Smooth muscle cell of the umbilical artery (primary cell): ENCODE results near the gene CCDC175. TPM values are rescaled to one million over a fixed set of nuclear protein-coding genes. Genes with fewer than 3 reads are reported as not detected.

Experiments used
- total RNA-seq: library from RNA; depleted of rRNA; stranded (reverse); fragments of >200 nt; gene quantifications from 2 replicates; pipeline ENCODE4 v1.2.3, GENCODE V29; 2014

Gene CCDC175
- not detected in 2 replicates for total RNA-seq

DNA sequence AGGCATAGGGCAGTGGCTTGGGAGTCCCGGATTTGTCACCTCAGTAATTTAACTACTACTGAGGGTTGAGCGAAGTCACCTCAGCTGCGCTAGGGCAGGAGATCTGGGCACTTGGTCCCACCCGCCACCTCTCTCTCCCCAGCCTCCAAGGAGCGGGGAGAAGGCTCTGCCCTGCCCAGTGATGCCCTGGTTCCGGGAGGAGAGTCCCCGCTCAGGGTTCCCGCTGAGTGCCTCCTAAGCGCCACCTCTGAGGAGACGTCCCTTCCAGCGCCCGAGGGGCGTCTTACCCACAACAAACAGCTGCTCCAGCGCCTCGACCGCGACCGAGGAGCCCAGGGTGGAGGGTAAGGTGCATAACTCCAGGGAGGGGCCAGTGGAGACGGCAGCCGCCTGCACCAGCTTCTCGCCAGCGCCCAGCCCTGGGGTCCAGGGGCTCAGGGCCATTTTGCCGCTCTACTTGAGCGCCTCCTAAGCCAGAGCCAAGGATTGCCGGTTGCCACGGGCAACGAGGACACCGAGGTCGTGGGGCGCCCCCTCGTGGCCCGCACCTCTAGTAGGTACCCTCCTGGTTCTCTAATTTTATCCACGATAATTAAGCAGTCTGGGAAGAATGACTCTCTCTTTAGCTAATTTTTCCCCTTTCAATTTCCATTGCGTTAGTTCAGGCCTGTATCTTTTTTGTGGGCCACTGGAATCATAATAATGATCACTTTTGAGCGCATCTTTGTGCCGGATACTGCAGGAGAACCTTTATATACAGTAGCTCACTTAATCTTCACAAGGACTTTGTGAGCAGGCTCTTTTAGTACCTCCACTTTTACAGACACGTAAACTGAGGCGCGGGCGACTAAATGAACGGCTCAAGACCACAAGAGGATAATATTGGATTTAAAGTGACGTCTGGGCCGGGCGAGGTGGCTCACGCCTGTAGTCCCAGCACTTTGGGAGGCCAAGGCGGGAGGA is at the start of gene CCDC175:
TSS of gene CCDC175 (minus strand) at position 481 of the 963 bp plus-strand sequence. CDS start at position 444, 37 bp downstream.

GRCh38 chr14:59483819-59484638 is 92.6 kb downstream of the CCDC175 start, which contains the start of the genes JKAMP and L3HYPDH:
Gene JKAMP (plus strand): TSS chr14:59484517. CDS start chr14:59484590, 73 bp downstream.
Gene L3HYPDH (minus strand): TSS chr14:59484408. CDS start chr14:59484316, 92 bp downstream.

DNA sequence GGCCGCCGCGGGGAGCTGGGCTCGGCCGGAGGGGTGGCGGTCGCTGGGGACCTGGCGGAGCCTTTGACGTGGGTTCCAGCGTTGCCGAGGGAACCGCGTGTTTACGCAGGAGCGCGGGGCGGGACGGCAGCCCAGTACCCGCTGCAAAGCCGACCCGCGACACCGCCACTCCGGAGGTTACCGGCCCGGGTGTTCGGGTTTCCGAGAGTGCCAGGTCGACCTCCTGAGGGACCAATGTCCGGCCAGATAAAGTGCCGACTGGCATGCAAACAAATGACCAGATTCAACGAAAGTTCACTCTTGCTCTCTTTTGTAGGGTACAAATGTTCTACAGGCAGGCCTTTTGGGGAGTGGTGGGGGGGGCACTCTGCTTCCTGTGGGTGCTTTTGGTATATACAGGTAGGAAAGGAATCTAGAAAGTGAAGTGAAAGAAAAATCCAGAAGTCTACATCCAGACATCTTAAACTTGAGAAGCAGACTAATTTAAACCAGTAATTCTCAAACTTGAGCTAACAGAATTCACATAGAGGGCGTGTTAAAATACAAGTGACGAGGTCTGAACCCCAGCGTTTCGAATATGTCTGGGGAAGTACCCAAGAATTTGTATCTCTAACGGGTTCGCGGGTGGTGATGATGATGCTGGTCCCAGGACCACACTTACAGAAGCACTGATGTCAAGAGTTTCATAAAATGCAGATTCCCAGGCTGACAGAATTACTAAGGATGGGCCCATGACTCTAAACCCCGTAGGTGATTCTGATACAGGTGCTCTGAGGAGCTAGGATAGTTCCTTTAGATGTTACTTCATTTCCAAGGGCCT is 111.1 kb downstream of the CCDC175 start, which contains the start of gene GPR135:
TSS of gene GPR135 (minus strand) at position 65 of the 820 bp plus-strand sequence. CDS start 154 bp downstream, outside the sequence.

Other genes starting within 250 kb of the CCDC175 start
- gene GPR135, start 111.4 kb downstream of the CCDC175 start, total RNA-seq = 3.9 and 6.4 TPM in 2 replicates
- 74.5 and 76.9 TPM in 2 replicates for gene L3HYPDH, start 92.4 kb downstream of the CCDC175 start, total RNA-seq
- 113 and 120 TPM in 2 replicates for gene JKAMP, start 92.3 kb downstream of the CCDC175 start, total RNA-seq